Ishikawa (cell line): Measurements from ENCODE around the gene GRM1.

Experiments used
- CEBPB ChIP-seq: IDR thresholded peaks from 2 replicates; pipeline ENCODE4 v1.6.1; 2012
- CREB1 ChIP-seq: IDR thresholded peaks from 2 replicates; pipeline ENCODE4 v1.6.1; 2012; ENCODE audit warnings: low read depth
- EGR1 ChIP-seq: IDR thresholded peaks from 2 replicates; pipeline ENCODE4 v1.6.1; 2012
- EP300 ChIP-seq: IDR thresholded peaks from 2 replicates; pipeline ENCODE4 v1.6.1; 2012; ENCODE audit warnings: borderline replicate concordance
- FOXM1 ChIP-seq: IDR thresholded peaks from 2 replicates; pipeline ENCODE4 v1.6.1; 2012; ENCODE audit warnings: low read depth, borderline replicate concordance
- NFIC ChIP-seq: IDR thresholded peaks from 2 replicates; pipeline ENCODE4 v1.6.1; 2012
- RAD21 ChIP-seq: IDR thresholded peaks from 2 replicates; pipeline ENCODE4 v1.6.1; 2012; ENCODE audit warnings: low read depth
- TAF1 ChIP-seq: IDR thresholded peaks from 2 replicates; pipeline ENCODE4 v1.6.1; 2012; ENCODE audit warnings: low read depth, mild to moderate bottlenecking
- TCF12 ChIP-seq: IDR thresholded peaks from 2 replicates; pipeline ENCODE4 v1.6.1; 2012; ENCODE audit warnings: low read depth
- TEAD4 ChIP-seq: IDR thresholded peaks from 2 replicates; pipeline ENCODE4 v1.6.1; 2012
- YY1 ChIP-seq: IDR thresholded peaks from 2 replicates; pipeline ENCODE4 v1.6.1; 2012; ENCODE audit warnings: low read depth
- ZBTB7A ChIP-seq: IDR thresholded peaks from 2 replicates; pipeline ENCODE4 v1.6.1; 2012; ENCODE audit warnings: low read depth
- TF ChIP-seq, protein P1 (sequence below): IDR thresholded peaks from 2 replicates; pipeline ENCODE4 v1.6.1; 2012
- TF ChIP-seq, protein P2 (sequence below): IDR thresholded peaks from 2 replicates; pipeline ENCODE4 v1.6.1; 2012; ENCODE audit warnings: low read depth, mild to moderate bottlenecking
- TF ChIP-seq, protein P3 (sequence below): IDR thresholded peaks from 2 replicates; pipeline ENCODE4 v1.6.1; 2012

GRM1 gene

DNA sequence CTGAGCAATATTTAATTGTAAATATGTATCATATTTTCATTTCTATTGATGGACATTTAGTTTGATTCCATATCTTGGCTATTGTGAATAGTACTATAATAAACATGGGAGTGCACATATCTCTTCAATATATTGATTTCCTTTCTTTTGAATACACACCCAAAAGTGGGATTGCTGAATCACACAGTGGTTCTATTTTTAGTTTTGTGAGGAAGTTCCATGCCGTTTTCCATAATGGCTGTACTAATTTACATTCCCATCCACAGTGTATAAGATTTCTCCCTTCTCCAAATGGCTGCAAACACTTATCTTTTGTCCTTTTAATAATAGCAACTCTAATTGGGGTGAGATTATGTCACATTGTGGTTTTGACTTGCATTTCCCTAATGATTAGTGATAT is 428.0 kb downstream of the GRM1 start:
- TF ChIP-seq RAD21 (no peak), TAF1 (no peak), TCF12 (no peak), TEAD4 (no peak), EGR1 (no peak), FOXM1 (no peak), YY1 (no peak), EP300 (no peak), NFIC (no peak), ZBTB7A (no peak), CREB1 (no peak)
- TF ChIP-seq, protein P1, sequence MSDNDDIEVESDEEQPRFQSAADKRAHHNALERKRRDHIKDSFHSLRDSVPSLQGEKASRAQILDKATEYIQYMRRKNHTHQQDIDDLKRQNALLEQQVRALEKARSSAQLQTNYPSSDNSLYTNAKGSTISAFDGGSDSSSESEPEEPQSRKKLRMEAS = no peak
- TF ChIP-seq, protein P2, sequence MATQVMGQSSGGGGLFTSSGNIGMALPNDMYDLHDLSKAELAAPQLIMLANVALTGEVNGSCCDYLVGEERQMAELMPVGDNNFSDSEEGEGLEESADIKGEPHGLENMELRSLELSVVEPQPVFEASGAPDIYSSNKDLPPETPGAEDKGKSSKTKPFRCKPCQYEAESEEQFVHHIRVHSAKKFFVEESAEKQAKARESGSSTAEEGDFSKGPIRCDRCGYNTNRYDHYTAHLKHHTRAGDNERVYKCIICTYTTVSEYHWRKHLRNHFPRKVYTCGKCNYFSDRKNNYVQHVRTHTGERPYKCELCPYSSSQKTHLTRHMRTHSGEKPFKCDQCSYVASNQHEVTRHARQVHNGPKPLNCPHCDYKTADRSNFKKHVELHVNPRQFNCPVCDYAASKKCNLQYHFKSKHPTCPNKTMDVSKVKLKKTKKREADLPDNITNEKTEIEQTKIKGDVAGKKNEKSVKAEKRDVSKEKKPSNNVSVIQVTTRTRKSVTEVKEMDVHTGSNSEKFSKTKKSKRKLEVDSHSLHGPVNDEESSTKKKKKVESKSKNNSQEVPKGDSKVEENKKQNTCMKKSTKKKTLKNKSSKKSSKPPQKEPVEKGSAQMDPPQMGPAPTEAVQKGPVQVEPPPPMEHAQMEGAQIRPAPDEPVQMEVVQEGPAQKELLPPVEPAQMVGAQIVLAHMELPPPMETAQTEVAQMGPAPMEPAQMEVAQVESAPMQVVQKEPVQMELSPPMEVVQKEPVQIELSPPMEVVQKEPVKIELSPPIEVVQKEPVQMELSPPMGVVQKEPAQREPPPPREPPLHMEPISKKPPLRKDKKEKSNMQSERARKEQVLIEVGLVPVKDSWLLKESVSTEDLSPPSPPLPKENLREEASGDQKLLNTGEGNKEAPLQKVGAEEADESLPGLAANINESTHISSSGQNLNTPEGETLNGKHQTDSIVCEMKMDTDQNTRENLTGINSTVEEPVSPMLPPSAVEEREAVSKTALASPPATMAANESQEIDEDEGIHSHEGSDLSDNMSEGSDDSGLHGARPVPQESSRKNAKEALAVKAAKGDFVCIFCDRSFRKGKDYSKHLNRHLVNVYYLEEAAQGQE = no peak

DNA sequence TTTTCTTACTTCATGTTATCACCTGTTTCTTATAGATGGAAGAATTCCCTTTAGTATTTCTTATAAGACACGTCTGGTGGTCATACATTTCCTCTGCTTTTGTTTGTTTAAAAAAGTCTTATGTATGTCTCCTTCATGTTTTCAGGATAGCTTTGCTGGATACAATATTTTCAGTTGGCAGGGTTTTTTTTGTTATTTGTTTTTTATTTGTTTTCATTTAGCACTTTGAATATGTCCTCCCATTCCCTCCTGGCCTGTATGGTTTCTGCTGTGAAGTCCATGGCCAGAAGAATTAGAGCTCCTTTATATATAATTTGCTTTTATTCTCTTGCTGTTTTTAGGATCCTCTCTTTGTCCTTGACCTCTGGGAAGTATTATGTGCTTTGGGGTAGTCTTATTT is 432.1 kb downstream of the GRM1 start:
- TF ChIP-seq EP300 = no peak
- no peak for TF ChIP-seq ZBTB7A
- TF ChIP-seq FOXM1 = no peak
- TF ChIP-seq TEAD4 = no peak
- TF ChIP-seq, protein P3, sequence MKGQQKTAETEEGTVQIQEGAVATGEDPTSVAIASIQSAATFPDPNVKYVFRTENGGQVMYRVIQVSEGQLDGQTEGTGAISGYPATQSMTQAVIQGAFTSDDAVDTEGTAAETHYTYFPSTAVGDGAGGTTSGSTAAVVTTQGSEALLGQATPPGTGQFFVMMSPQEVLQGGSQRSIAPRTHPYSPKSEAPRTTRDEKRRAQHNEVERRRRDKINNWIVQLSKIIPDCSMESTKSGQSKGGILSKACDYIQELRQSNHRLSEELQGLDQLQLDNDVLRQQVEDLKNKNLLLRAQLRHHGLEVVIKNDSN = no peak
- TF ChIP-seq, protein P1 = no peak
- no peak for TF ChIP-seq YY1
- TF ChIP-seq, protein P2 = no peak
- TF ChIP-seq CEBPB = no peak
- TF ChIP-seq EGR1 = no peak
- no peak for TF ChIP-seq NFIC
- no peak for TF ChIP-seq RAD21
- no peak for TF ChIP-seq CREB1
- TF ChIP-seq TAF1 = no peak
- no peak for TF ChIP-seq TCF12

DNA sequence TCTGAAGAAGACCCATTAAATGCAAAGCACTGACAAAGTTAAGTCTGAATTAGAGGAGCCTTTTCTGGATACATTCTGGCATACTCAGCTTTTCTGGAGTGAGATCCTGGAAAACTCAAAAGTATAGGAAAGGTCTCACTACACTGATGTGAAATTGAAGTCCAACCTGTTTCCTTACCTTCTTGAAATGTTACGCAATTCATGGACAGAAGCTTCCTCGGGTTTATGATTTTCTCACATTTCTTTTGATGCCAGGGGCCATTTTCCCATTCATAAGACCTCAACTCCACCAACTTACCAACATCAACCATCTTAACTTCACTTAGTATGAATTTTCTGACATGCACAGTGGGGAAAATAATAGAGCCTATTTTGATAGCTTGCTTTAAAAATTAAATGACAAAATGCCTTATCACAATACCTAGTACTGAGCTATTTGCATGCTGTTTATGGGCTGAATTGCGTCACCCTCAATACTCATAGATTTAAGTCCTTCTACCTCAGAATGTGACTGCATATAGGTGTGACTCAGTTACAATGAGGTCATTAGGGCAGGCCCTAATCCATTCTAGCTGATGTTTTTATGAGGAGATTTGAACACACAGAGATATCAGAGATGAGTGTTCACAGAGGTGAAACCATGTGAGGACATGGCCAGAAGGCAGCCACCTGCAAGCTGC is 441.4 kb downstream of the GRM1 start:
- TF ChIP-seq YY1 (no peak), CEBPB (peak; percentile 57)
- TF ChIP-seq, protein P1 = no peak

DNA sequence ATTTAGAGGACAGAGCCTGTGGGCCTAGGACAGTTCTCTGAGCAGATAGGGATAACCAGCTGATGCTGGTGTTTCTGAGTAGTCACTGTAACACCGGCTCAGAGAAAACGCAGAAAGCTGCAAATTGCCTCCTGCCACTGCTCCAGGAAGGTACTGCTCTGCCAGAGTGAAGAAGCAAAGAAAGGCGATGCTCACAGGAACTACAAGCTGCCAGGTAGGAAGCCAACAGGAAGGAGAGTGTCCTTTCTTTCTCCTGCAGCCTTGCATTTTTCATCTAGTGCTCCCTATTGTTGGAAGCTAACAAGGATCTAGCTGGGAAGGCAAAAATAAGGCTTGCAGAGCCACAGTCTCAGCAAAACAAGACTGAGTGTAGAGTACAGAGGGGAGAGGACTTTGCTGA is 444.1 kb downstream of the GRM1 start:
- TF ChIP-seq NFIC = no peak
- no peak for TF ChIP-seq ZBTB7A

DNA sequence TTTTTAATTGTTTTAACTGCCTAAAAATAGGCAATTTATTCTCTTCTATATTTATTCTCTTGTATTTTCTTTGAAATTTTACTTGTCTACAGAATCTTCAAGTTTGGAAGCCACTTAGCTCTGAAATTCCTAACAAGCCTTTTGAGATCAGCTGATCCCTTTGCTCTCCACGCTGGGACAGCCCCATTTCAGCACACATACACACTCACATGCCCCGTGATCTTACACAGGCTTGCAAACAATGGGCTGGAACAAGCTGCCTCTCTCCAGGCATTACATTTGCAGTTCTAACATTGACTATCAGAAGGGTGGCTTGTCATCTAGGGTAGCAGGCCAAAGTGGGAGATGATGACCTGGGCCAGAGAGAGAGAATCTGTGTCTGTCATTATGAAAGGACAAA is 452.7 kb downstream of the GRM1 start:
- TF ChIP-seq ZBTB7A = no peak

DNA sequence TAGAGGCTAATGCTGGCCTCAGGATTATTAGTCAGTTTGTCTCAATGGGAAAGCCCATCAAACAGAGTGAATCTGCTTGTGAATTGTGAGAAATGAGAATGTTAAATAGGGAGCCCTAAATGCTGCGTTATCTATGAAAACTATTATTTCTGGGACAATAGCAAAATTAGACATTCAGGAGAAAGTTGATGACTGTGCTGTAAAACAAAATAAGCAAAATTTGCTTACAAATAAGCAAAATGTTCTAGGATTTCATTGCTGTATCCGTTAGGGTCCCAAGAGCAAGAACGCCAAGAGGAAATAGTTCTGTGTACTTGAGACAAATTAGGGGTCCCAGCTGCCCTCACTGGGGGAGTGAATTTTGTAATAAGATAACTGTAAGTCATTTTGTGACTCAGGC is 455.5 kb downstream of the GRM1 start:
- TF ChIP-seq ZBTB7A (no peak), YY1 (no peak), EP300 (no peak), CREB1 (no peak), TEAD4 (no peak), FOXM1 (no peak), TAF1 (no peak), RAD21 (no peak), TCF12 (no peak), NFIC (no peak)
- TF ChIP-seq, protein P2 = no peak
- TF ChIP-seq, protein P1 = no peak
